SKM-1 treated with dmso at 0.1 percent for 144 hours (cell line): ENCODE results near the gene CHRNA4.

Experiments
- DNase-seq: peaks from one replicate; lab custom pipeline; 2025; ENCODE audit not compliant: unreplicated experiment; lab: John Stamatoyannopoulos, UW

Gene CHRNA4

GRCh38 chr20:63322146-63322932 lies 38.8 kb downstream of the CHRNA4 start:
- no peak for DNase-seq

- DNase-seq, result no peak
Observed at GRCh38 chr20:63321148-63321831, 39.9 kb downstream of the CHRNA4 start.

GRCh38 chr20:63320616-63321147 lies 40.5 kb downstream of the CHRNA4 start:
- DNase-seq, result no peak

- no peak for DNase-seq
Observed at GRCh38 chr20:63320041-63320511, 41.1 kb downstream of the CHRNA4 start.

- no peak for DNase-seq
Observed at GRCh38 chr20:63319164-63320040, 41.7 kb downstream of the CHRNA4 start.

GRCh38 chr20:63318391-63319163 lies 42.6 kb downstream of the CHRNA4 start:
- no peak for DNase-seq

- no peak for DNase-seq
Observed at GRCh38 chr20:63317601-63318291, 43.4 kb downstream of the CHRNA4 start.

GRCh38 chr20:63317061-63317460 lies 44.1 kb downstream of the CHRNA4 start:
- DNase-seq, result no peak

GRCh38 chr20:63316502-63316921 lies 44.6 kb downstream of the CHRNA4 start:
- no peak for DNase-seq

GRCh38 chr20:63315731-63316491 lies 45.2 kb downstream of the CHRNA4 start:
- no peak for DNase-seq

- no peak for DNase-seq
Observed at GRCh38 chr20:63315240-63315689, 45.9 kb downstream of the CHRNA4 start.

- DNase-seq, result no peak
Observed at GRCh38 chr20:63314566-63315239, 46.4 kb downstream of the CHRNA4 start.

GRCh38 chr20:63314015-63314471 lies 47.1 kb downstream of the CHRNA4 start:
- no peak for DNase-seq

GRCh38 chr20:63313349-63314014 lies 47.7 kb downstream of the CHRNA4 start:
- no peak for DNase-seq

GRCh38 chr20:63312690-63313348 lies 48.3 kb downstream of the CHRNA4 start:
- DNase-seq, result no peak

- DNase-seq, result no peak
Observed at GRCh38 chr20:63312273-63312672, 48.9 kb downstream of the CHRNA4 start.

GRCh38 chr20:63311833-63312243 lies 49.3 kb downstream of the CHRNA4 start:
- no peak for DNase-seq
